ENCODE results near the gene DOCK9.

The DOCK9 gene

GRCh38 chr13:98889419-98890085 is 88.3 kb downstream of the DOCK9 start:
- TF ChIP-seq CTCF (IDR thresholded peaks at IDR 0.05; ENCODE audit: low read depth, low read length), result no peak
- DNase-seq (ENCODE audit: extremely low read depth, low read depth), result no peak

- DNase-seq (ENCODE audit: extremely low read depth, low read depth), result no peak
- TF ChIP-seq CTCF (IDR thresholded peaks at IDR 0.05; ENCODE audit: low read depth, low read length), result no peak
These were observed 89.0 kb downstream of the DOCK9 start for GRCh38 chr13:98888890-98889279.

- DNase-seq (ENCODE audit: extremely low read depth, low read depth), result no peak
- no peak for TF ChIP-seq CTCF (IDR thresholded peaks at IDR 0.05; ENCODE audit: low read depth, low read length)
These were observed 89.5 kb downstream of the DOCK9 start for GRCh38 chr13:98888222-98888889.

- no peak for DNase-seq (ENCODE audit: extremely low read depth, low read depth)
- no peak for TF ChIP-seq CTCF (IDR thresholded peaks at IDR 0.05; ENCODE audit: low read depth, low read length)
These were observed 91.2 kb downstream of the DOCK9 start for GRCh38 chr13:98886587-98887230.

GRCh38 chr13:98885600-98885999 is 92.3 kb downstream of the DOCK9 start:
- TF ChIP-seq CTCF (IDR thresholded peaks at IDR 0.05; ENCODE audit: low read depth, low read length), result no peak
- DNase-seq (ENCODE audit: extremely low read depth, low read depth), result no peak

GRCh38 chr13:98883998-98884397 is 93.9 kb downstream of the DOCK9 start:
- TF ChIP-seq CTCF (IDR thresholded peaks at IDR 0.05; ENCODE audit: low read depth, low read length), result no peak
- DNase-seq (ENCODE audit: extremely low read depth, low read depth), result no peak

- no peak for DNase-seq (ENCODE audit: extremely low read depth, low read depth)
- no peak for TF ChIP-seq CTCF (IDR thresholded peaks at IDR 0.05; ENCODE audit: low read depth, low read length)
These were observed 96.5 kb downstream of the DOCK9 start for GRCh38 chr13:98881390-98881789.

Data from AG09319 (cell line).